Mesodermal cell (in vitro differentiated cells): ENCODE measurements around the gene LRRC4C.
A peak's percentile ranks its signal among the peaks of the same experiment; 100 is the strongest.

ENCODE experiments used
- H3K27ac ChIP-seq: 2 replicates; pipeline ENCODE4 v1.7.0; 2013; ENCODE audit warnings: mild to moderate bottlenecking, low read depth, low read length, moderate library complexity; ENCODE audit not compliant: severe bottlenecking
- H3K36me3 ChIP-seq: 2 replicates; pipeline ENCODE4 v1.7.1; 2013; ENCODE audit warnings: mild to moderate bottlenecking, low read length, moderate library complexity; ENCODE audit not compliant: control insufficient read depth, insufficient read depth
- H3K4me1 ChIP-seq: one replicate; pipeline ENCODE4 v1.7.1; 2013; ENCODE audit warnings: mild to moderate bottlenecking, low read length; ENCODE audit not compliant: insufficient read depth, control insufficient read depth, poor library complexity, severe bottlenecking
- H3K4me3 ChIP-seq: 2 replicates; pipeline ENCODE4 v1.7.0; 2013; ENCODE audit warnings: low read length, control low read depth, mild to moderate bottlenecking; ENCODE audit not compliant: insufficient read depth, poor library complexity, severe bottlenecking; ENCODE audit errors: extremely low read depth
- H3K9me3 ChIP-seq: 2 replicates; pipeline ENCODE4 v1.7.1; 2013; ENCODE audit warnings: mild to moderate bottlenecking, low read length, moderate library complexity; ENCODE audit not compliant: control insufficient read depth
- WGBS, 2 experiments: methylation state at CpG; one replicate each; pipeline ENCODE4 v1.1.5; 2013; ENCODE audit warnings: missing lambda C conversion rate in 2 of 2; ENCODE audit not compliant: insufficient coverage in 2 of 2; 5-methylcytosine and 5-hydroxymethylcytosine counted together

Gene LRRC4C

GRCh38 chr11:40252236-40252635 is 1207.2 kb downstream of the LRRC4C start:
- no peak overlapping the region for H3K27ac ChIP-seq
- H3K36me3 ChIP-seq = no peaks in the 10 kb centered on the region
- H3K4me1 ChIP-seq = no peaks in the 10 kb centered on the region
- no peak overlapping the region for H3K4me3 ChIP-seq
- H3K9me3 ChIP-seq = no peaks in the 10 kb centered on the region
- 92% methylated on average over 1 to 2 of the region's 4 CpGs for WGBS, 2 experiments

GRCh38 chr11:40246983-40247382 is 1212.5 kb downstream of the LRRC4C start:
- H3K4me3 ChIP-seq = no peak overlapping the region
- WGBS, 2 experiments = no CpG with 5 or more reads among the region's 2 CpGs
- no peaks in the 10 kb centered on the region for H3K9me3 ChIP-seq
- H3K4me1 ChIP-seq = peaks cover 7% of the 10 kb centered on the region
- no peak overlapping the region for H3K27ac ChIP-seq
- H3K36me3 ChIP-seq = no peaks in the 10 kb centered on the region

GRCh38 chr11:40241524-40242051 is 1217.9 kb downstream of the LRRC4C start:
- peak overlapping the region; percentile 80 for H3K27ac ChIP-seq

GRCh38 chr11:40240284-40240683 is 1219.2 kb downstream of the LRRC4C start:
- Histone ChIP-seq H3K9me3 (no peaks in the 10 kb centered on the region), H3K4me1 (peaks cover 23% of the 10 kb centered on the region), H3K36me3 (no peaks in the 10 kb centered on the region), H3K27ac (no peak overlapping the region), H3K4me3 (no peak overlapping the region)
- WGBS, 2 experiments = 100% methylated on average over 2 of the region's 2 CpGs; no CpG with 5 or more reads in 1 of the 2 experiments

More at GRCh38 chr11:40241524-40242051, 1217.9 kb downstream of the LRRC4C start:
- H3K9me3 ChIP-seq = no peaks in the 10 kb centered on the region
- no peaks in the 10 kb centered on the region for H3K36me3 ChIP-seq
- H3K4me3 ChIP-seq = no peak overlapping the region
- H3K4me1 ChIP-seq = peaks cover 23% of the 10 kb centered on the region

GRCh38 chr11:40236526-40236925 is 1222.9 kb downstream of the LRRC4C start:
- Histone ChIP-seq H3K4me3 (no peak overlapping the region), H3K27ac (no peak overlapping the region), H3K4me1 (peaks cover 11% of the 10 kb centered on the region), H3K9me3 (no peaks in the 10 kb centered on the region), H3K36me3 (no peaks in the 10 kb centered on the region)
- WGBS, 2 experiments = 100% methylated on average over 2 of the region's 3 CpGs; no CpG with 5 or more reads in 1 of the 2 experiments

GRCh38 chr11:40235841-40236240 is 1223.6 kb downstream of the LRRC4C start:
- H3K4me1 ChIP-seq = peaks cover 4% of the 10 kb centered on the region
- WGBS, 2 experiments = 86 to 90% methylated on average over 2 to 3 of the region's 3 CpGs
- no peaks in the 10 kb centered on the region for H3K36me3 ChIP-seq
- H3K9me3 ChIP-seq = no peaks in the 10 kb centered on the region
- no peak overlapping the region for H3K4me3 ChIP-seq
- no peak overlapping the region for H3K27ac ChIP-seq

- WGBS, 2 experiments = 77 to 83% methylated on average over 2 of the region's 2 CpGs
- Histone ChIP-seq H3K4me1 (no peaks in the 10 kb centered on the region), H3K4me3 (no peak overlapping the region), H3K9me3 (no peaks in the 10 kb centered on the region), H3K36me3 (no peaks in the 10 kb centered on the region), H3K27ac (no peak overlapping the region)
Observed at GRCh38 chr11:40230821-40231220, 1228.6 kb downstream of the LRRC4C start.

- Histone ChIP-seq H3K9me3 (no peaks in the 10 kb centered on the region), H3K27ac (no peak overlapping the region), H3K36me3 (no peaks in the 10 kb centered on the region), H3K4me1 (no peaks in the 10 kb centered on the region), H3K4me3 (no peak overlapping the region)
- 71 to 100% methylated on average over 1 to 3 of the region's 3 CpGs for WGBS, 2 experiments
Observed at GRCh38 chr11:40228662-40229061, 1230.8 kb downstream of the LRRC4C start.

- Histone ChIP-seq H3K9me3 (no peaks in the 10 kb centered on the region), H3K36me3 (no peaks in the 10 kb centered on the region), H3K27ac (no peak overlapping the region), H3K4me3 (no peak overlapping the region), H3K4me1 (no peaks in the 10 kb centered on the region)
Observed at GRCh38 chr11:40227730-40228129, 1231.7 kb downstream of the LRRC4C start.

GRCh38 chr11:40226654-40227053 is 1232.8 kb downstream of the LRRC4C start:
- no peaks in the 10 kb centered on the region for H3K4me1 ChIP-seq
- H3K36me3 ChIP-seq = no peaks in the 10 kb centered on the region
- no peak overlapping the region for H3K27ac ChIP-seq
- H3K4me3 ChIP-seq = no peak overlapping the region
- WGBS, 2 experiments = 20% methylated on average over 1 of the region's 2 CpGs; no CpG with 5 or more reads in 1 of the 2 experiments
- H3K9me3 ChIP-seq = no peaks in the 10 kb centered on the region

- H3K4me1 ChIP-seq = no peaks in the 10 kb centered on the region
- 100% methylated on average over 1 of the region's 2 CpGs; no CpG with 5 or more reads in 1 of the 2 experiments for WGBS, 2 experiments
- no peaks in the 10 kb centered on the region for H3K9me3 ChIP-seq
- H3K4me3 ChIP-seq = no peak overlapping the region
- no peaks in the 10 kb centered on the region for H3K36me3 ChIP-seq
- H3K27ac ChIP-seq = no peak overlapping the region
Observed at GRCh38 chr11:40223596-40224330, 1235.7 kb downstream of the LRRC4C start.
